AG04450 (cell line): ENCODE data around the gene CLECL1. TPM values are rescaled to one million over a fixed set of nuclear protein-coding genes. Genes with fewer than 3 reads are reported as not detected.

Experiments
- CTCF ChIA-PET: fragments of 300-600, 350-600 bp; formaldehyde crosslinking; extraction: SDS; loops from one replicate; lab custom pipeline; 2022; ENCODE audit warnings: antibody characterized with exemption, inconsistent platforms; lab: Charles Lee
- POLR2A ChIA-PET: fragments of 350-600 bp; formaldehyde crosslinking; extraction: SDS; loops from one replicate; lab custom pipeline; 2021; ENCODE audit warnings: antibody characterized with exemption, inconsistent platforms; lab: Yijun Ruan, JAX
- DNase-seq: peaks from one replicate; pipeline ENCODE4 v3.0.0-alpha.2; 2011; ENCODE audit warnings: low read depth, low spot score
- H3K27ac ChIP-seq: one replicate; pipeline ENCODE4 v1.5.1; 2012; ENCODE audit warnings: low read depth, low read length, control low read depth
- H3K27me3 ChIP-seq: one replicate; pipeline ENCODE4 v1.6.0; 2012; ENCODE audit warnings: low read length; ENCODE audit not compliant: control insufficient read depth, insufficient read depth
- H3K4me3 ChIP-seq: 2 replicates; pipeline ENCODE4 v1.5.1; 2011; ENCODE audit warnings: mild to moderate bottlenecking, low read depth, low read length, control low read depth
- H3K9me3 ChIP-seq: 2 replicates; pipeline ENCODE4 v1.5.1; 2012; ENCODE audit warnings: low read length; ENCODE audit not compliant: control insufficient read depth, insufficient read depth
- polyA plus RNA-seq: library from polyadenylated mRNA; depleted of rRNA; stranded (reverse); fragments of >200 nt; gene quantifications from 2 replicates; pipeline ENCODE4 v1.2.3, GENCODE V29; 2011
- TF ChIP-seq, protein P1 (sequence below): IDR thresholded peaks from 2 replicates; pipeline ENCODE4 v1.5.1; 2011; ENCODE audit warnings: low read depth, low read length, control low read depth, inconsistent platforms

Gene CLECL1
- polyA plus RNA-seq, 1 experiment, result not detected

DNA sequence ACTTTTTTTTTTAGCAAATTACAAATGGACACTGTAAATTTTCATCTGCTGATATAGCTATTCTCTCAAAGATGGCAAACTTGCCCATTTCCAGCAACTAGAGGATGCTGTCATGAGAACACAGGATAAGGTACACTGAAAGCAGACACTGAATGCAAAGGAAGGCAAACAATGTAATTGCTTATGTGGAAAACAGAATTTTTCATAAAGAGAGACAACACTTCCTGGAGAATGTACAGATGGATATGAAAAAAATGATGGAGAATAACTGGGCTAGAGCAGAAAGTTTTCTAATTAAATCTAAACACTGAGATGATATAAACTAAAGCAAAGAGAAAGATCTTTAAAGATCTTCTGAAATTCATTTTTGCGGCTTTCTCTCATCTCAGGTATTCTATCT, 27.2 kb upstream of the CLECL1 start:
- POLR2A ChIA-PET, result no interaction called here
- CTCF ChIA-PET, result interaction anchor here (0.5 to 5.7 kb wide), 4 partner anchors 10 to 365 kb away, joined by 3 to 60 read pairs (median 6); no protein-coding TSS in a partner anchor

GRCh38 chr12:9759694-9760093, 26.8 kb upstream of the CLECL1 start:
- TF ChIP-seq, protein P1, sequence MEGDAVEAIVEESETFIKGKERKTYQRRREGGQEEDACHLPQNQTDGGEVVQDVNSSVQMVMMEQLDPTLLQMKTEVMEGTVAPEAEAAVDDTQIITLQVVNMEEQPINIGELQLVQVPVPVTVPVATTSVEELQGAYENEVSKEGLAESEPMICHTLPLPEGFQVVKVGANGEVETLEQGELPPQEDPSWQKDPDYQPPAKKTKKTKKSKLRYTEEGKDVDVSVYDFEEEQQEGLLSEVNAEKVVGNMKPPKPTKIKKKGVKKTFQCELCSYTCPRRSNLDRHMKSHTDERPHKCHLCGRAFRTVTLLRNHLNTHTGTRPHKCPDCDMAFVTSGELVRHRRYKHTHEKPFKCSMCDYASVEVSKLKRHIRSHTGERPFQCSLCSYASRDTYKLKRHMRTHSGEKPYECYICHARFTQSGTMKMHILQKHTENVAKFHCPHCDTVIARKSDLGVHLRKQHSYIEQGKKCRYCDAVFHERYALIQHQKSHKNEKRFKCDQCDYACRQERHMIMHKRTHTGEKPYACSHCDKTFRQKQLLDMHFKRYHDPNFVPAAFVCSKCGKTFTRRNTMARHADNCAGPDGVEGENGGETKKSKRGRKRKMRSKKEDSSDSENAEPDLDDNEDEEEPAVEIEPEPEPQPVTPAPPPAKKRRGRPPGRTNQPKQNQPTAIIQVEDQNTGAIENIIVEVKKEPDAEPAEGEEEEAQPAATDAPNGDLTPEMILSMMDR, result no peak
- ChIA-PET CTCF (interaction anchor here (1.2 to 5.7 kb wide), 2 partner anchors 10 to 175 kb away, joined by 3 to 60 read pairs; no protein-coding TSS in a partner anchor), POLR2A (no interaction called here)
- DNase-seq, result no peak
- no peaks in the 10 kb centered on the region for H3K9me3 ChIP-seq
- H3K27ac ChIP-seq, result no peak overlapping the region
- H3K27me3 ChIP-seq, result no peaks in the 10 kb centered on the region
- no peak overlapping the region for H3K4me3 ChIP-seq

More for the DNA sequence above, 27.2 kb upstream of the CLECL1 start:
- DNase-seq, result no peak
- H3K27ac ChIP-seq, result no peak overlapping the region
- TF ChIP-seq, protein P1, result no peak
- H3K4me3 ChIP-seq, result no peak overlapping the region
- no peaks in the 10 kb centered on the region for H3K9me3 ChIP-seq
- no peaks in the 10 kb centered on the region for H3K27me3 ChIP-seq

- Histone ChIP-seq H3K9me3 (no peaks in the 10 kb centered on the region), H3K4me3 (no peak overlapping the region), H3K27ac (no peak overlapping the region), H3K27me3 (no peaks in the 10 kb centered on the region)
- TF ChIP-seq, protein P1, result no peak
- no peak for DNase-seq
- POLR2A ChIA-PET, result no interaction called here
- CTCF ChIA-PET, result interaction anchor here (5.7 kb wide), 1 partner anchor 8 kb away, joined by 60 read pairs; no protein-coding TSS in a partner anchor
These were observed 25.2 kb upstream of the CLECL1 start for GRCh38 chr12:9758119-9758518.

- POLR2A ChIA-PET, result no interaction called here
- H3K27me3 ChIP-seq, result no peaks in the 10 kb centered on the region
- DNase-seq, result no peak
- CTCF ChIA-PET, result interaction anchor here (1.1 to 5.7 kb wide), 2 partner anchors 8 to 11 kb away, joined by 3 to 60 read pairs; no protein-coding TSS in a partner anchor
- H3K27ac ChIP-seq, result no peak overlapping the region
- TF ChIP-seq, protein P1, result no peak
- H3K4me3 ChIP-seq, result no peak overlapping the region
- H3K9me3 ChIP-seq, result no peaks in the 10 kb centered on the region
These were observed 24.6 kb upstream of the CLECL1 start for GRCh38 chr12:9757433-9758025.

DNA sequence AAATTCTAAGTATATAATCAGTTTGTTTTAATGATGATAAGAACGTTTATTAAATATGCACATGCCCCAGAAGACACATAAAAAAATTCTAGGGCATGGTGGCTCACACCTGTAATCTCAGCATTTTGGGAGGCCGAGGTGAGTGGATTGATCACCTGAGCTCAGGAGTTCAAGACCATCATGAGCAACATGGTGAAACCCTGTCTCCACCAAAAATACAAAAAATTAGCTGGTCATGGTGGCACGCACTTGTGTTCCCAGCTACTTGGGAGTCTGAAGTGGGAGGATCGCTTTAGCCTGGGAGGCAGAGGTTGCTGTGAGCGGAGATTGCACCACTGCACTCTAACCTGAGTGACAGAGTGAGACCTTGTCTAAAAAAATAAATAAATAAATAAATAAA, 23.8 kb upstream of the CLECL1 start:
- Histone ChIP-seq H3K27me3 (no peaks in the 10 kb centered on the region), H3K27ac (no peak overlapping the region), H3K9me3 (no peaks in the 10 kb centered on the region), H3K4me3 (no peak overlapping the region)
- ChIA-PET CTCF (interaction anchor here (1.1 kb wide), 1 partner anchor 10 kb away, joined by 3 read pairs; no protein-coding TSS in a partner anchor), POLR2A (no interaction called here)
- TF ChIP-seq, protein P1, result no peak
- DNase-seq, result no peak
